ENCODE measurements around the gene DYRK1A. TPM values are rescaled to one million over a fixed set of nuclear protein-coding genes. Genes with fewer than 3 reads are reported as not detected.

Gene DYRK1A
- total RNA-seq, 1 donor from 2014 or later = 70.2 TPM

GRCh38 chr21:37416914-37417313, 50.3 kb downstream of the DYRK1A start:
- DNase-seq (ENCODE audit: low spot score) = no peak

- DNase-seq (ENCODE audit: low spot score) = no peak
Measured at GRCh38 chr21:37419228-37419906, 52.8 kb downstream of the DYRK1A start.

GRCh38 chr21:37421306-37421705, 54.7 kb downstream of the DYRK1A start:
- DNase-seq (ENCODE audit: low spot score) = no peak

GRCh38 chr21:37422382-37422781, 55.8 kb downstream of the DYRK1A start:
- no peak for DNase-seq (ENCODE audit: low spot score)

GRCh38 chr21:37423103-37423502, 56.5 kb downstream of the DYRK1A start:
- DNase-seq (ENCODE audit: low spot score) = no peak

- no peak for DNase-seq (ENCODE audit: low spot score)
Measured at GRCh38 chr21:37424396-37424795, 57.8 kb downstream of the DYRK1A start.

GRCh38 chr21:37425001-37425400, 58.4 kb downstream of the DYRK1A start:
- DNase-seq (ENCODE audit: low spot score) = no peak

GRCh38 chr21:37425684-37426083, 59.1 kb downstream of the DYRK1A start:
- no peak for DNase-seq (ENCODE audit: low spot score)

- DNase-seq (ENCODE audit: low spot score) = no peak
Measured at GRCh38 chr21:37427221-37427620, 60.6 kb downstream of the DYRK1A start.

- DNase-seq (ENCODE audit: low spot score) = no peak
Measured at GRCh38 chr21:37429356-37429755, 62.8 kb downstream of the DYRK1A start.

GRCh38 chr21:37430184-37430821, 63.7 kb downstream of the DYRK1A start:
- no peak for DNase-seq (ENCODE audit: low spot score)

GRCh38 chr21:37431243-37431642, 64.7 kb downstream of the DYRK1A start:
- no peak for DNase-seq (ENCODE audit: low spot score)

- DNase-seq (ENCODE audit: low spot score) = no peak
Measured at GRCh38 chr21:37432710-37433455, 66.3 kb downstream of the DYRK1A start.

GRCh38 chr21:37433456-37433840, 66.9 kb downstream of the DYRK1A start:
- DNase-seq (ENCODE audit: low spot score) = no peak

- peak; percentile 66 for DNase-seq (ENCODE audit: low spot score)
Measured at GRCh38 chr21:37435120-37435519, 68.5 kb downstream of the DYRK1A start.

GRCh38 chr21:37435711-37436110, 69.1 kb downstream of the DYRK1A start:
- no peak for DNase-seq (ENCODE audit: low spot score)

- no peak for DNase-seq (ENCODE audit: low spot score)
Measured at GRCh38 chr21:37436174-37436573, 69.6 kb downstream of the DYRK1A start.

- DNase-seq (ENCODE audit: low spot score) = no peak
Measured at GRCh38 chr21:37437376-37438080, 71.0 kb downstream of the DYRK1A start.

GRCh38 chr21:37443683-37444082, 77.1 kb downstream of the DYRK1A start:
- no peak for DNase-seq (ENCODE audit: low spot score)

GRCh38 chr21:37445228-37445627, 78.7 kb downstream of the DYRK1A start:
- no peak for DNase-seq (ENCODE audit: low spot score)

GRCh38 chr21:37446552-37446951, 80.0 kb downstream of the DYRK1A start:
- no peak for DNase-seq (ENCODE audit: low spot score)

- DNase-seq (ENCODE audit: low spot score) = no peak
Measured at GRCh38 chr21:37447288-37447936, 80.8 kb downstream of the DYRK1A start.
